ENCODE measurements around the gene ROR2. TPM values are rescaled to one million over a fixed set of nuclear protein-coding genes. Genes with fewer than 3 reads are reported as not detected.

ROR2 gene
- total and polyA plus RNA-seq, 2 of the 13 experiments (the other 11 are each of a cell fraction or from before 2014, with no cell fraction given), result not detected

DNA sequence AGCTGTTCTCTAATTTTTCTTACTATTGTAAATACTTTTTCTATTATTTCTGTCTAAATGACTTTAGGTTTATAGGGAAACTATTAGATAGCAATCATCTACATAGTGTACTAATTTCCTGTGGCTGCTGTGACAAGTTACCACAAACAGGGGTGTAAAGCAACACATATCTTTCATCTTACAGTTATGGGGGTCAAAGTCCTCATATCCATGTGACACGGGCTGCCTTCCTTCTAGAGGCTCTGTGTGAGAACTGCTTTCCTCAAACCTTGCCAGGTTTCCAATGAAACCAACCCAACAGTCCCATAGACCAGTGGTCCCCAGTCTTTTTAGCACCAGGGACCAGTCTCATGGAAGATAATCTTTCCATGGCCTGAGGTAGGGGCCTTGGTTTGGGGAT, 189.1 kb downstream of the ROR2 start:
- no TSS peak for BruUV-seq (replicated peaks)
- CTCF ChIA-PET (ENCODE audit: low intra/inter-chr PET ratio, low total read pairs), result no interaction called here

DNA sequence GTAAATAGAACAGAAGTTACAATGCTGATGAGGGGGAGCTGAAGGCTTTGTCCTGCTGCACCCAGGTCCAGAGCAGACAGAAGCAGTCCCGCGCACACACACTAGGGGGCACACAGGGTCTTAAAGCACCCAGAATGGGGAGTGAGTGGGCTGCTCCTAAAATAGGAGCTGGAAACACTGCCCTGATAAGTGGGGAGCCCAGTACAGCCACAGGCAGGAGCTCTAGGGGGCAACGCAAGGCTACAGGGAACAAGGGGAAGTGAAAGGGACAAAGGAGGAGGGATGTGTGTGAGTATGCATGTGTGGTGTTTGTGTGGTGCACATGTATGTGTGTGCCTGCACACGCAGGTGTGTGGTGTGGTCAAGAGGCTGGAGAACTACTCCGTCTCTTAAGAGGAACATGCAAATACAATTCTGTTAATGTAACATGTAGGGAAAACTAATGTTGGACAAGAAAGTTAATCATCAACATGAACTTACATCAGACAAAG, 191.5 kb downstream of the ROR2 start:
- Histone ChIP-seq H3K27me3 (ENCODE audit: control insufficient read depth in 1 of 2, insufficient read depth in 2 of 2, low read length in 2 of 2) (peaks cover 0 to 4% of the 10 kb centered on the region in 2 experiments; a peak in 1 of 5 replicates), H3K4me3 (replicated peaks in 1 of 3; ENCODE audit: insufficient read depth in 1 of 3, low read depth in 2 of 3, low read length in 3 of 3) (no peak overlapping the region), H3K9ac (ENCODE audit: insufficient read depth, low read depth, low read length) (no peak overlapping the region), H3K36me3 (replicated peaks in 1 of 2; ENCODE audit: control insufficient read depth in 1 of 2, insufficient read depth in 2 of 2, low read length in 2 of 2) (no peaks in the 10 kb centered on the region), H3K4me2 (ENCODE audit: low read depth, low read length) (no peak overlapping the region), H4K20me1 (ENCODE audit: insufficient read depth, low read length) (no peaks in the 10 kb centered on the region), H3K79me2 (ENCODE audit: insufficient read depth, low read length) (no peaks in the 10 kb centered on the region), H3K27ac (ENCODE audit: extremely low read length, insufficient read depth, low read length) (no peak overlapping the region), H3K9me3 (ENCODE audit: low read length) (peaks cover 10% of the 10 kb centered on the region; the same call in 1 of the 2 replicates), H2AFZ (ENCODE audit: low read length) (no peak overlapping the region), H3K4me1 (ENCODE audit: insufficient read depth, low read length) (peaks cover 5% of the 10 kb centered on the region; the same call in 1 of the 2 replicates)
- ChIA-PET POLR2A (no interaction called here), CTCF (ENCODE audit: low intra/inter-chr PET ratio, low total read pairs) (no interaction called here)
- intact Hi-C loops (cut with micrococcal nuclease; ENCODE audit: unreplicated experiment), result no loop called here
- FAIRE-seq, result no peak
- BruUV-seq (replicated peaks), result no TSS peak
- peak; percentile 25 for DNase-seq (ENCODE audit: low spot score)
- in situ Hi-C loops (cut with HindIII; ENCODE audit: extremely low pct_ligation_motif_present, low pct_unique_long_range_greater_than_20kb), result no loop called here
- peak; percentile 46 for TF ChIP-seq STAG1 (CRISPR knock-in tag; IDR thresholded peaks at IDR 0.05)
- TF ChIP-seq ZNF234 (CRISPR knock-in tag; conservative IDR thresholded peaks at IDR 0.05), result no peak
- TF ChIP-seq, protein P1, sequence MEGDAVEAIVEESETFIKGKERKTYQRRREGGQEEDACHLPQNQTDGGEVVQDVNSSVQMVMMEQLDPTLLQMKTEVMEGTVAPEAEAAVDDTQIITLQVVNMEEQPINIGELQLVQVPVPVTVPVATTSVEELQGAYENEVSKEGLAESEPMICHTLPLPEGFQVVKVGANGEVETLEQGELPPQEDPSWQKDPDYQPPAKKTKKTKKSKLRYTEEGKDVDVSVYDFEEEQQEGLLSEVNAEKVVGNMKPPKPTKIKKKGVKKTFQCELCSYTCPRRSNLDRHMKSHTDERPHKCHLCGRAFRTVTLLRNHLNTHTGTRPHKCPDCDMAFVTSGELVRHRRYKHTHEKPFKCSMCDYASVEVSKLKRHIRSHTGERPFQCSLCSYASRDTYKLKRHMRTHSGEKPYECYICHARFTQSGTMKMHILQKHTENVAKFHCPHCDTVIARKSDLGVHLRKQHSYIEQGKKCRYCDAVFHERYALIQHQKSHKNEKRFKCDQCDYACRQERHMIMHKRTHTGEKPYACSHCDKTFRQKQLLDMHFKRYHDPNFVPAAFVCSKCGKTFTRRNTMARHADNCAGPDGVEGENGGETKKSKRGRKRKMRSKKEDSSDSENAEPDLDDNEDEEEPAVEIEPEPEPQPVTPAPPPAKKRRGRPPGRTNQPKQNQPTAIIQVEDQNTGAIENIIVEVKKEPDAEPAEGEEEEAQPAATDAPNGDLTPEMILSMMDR (CRISPR knock-in tag; IDR thresholded peaks at IDR 0.05), result peak; percentile 57
- peak; percentile 83 for ATAC-seq
- WGBS (ENCODE audit: low lambda C conversion rate), result 2% methylated on average over 5 of the region's 5 CpGs

More for the DNA sequence above, 189.1 kb downstream of the ROR2 start:
- intact Hi-C loops (cut with micrococcal nuclease; ENCODE audit: unreplicated experiment) (no loop called here), in situ Hi-C loops (cut with HindIII; ENCODE audit: extremely low pct_ligation_motif_present, low pct_unique_long_range_greater_than_20kb) (no loop called here)
- Histone ChIP-seq H3K9me3 (ENCODE audit: low read length) (peaks cover 21% of the 10 kb centered on the region; the same call in 1 of the 2 replicates), H3K79me2 (ENCODE audit: insufficient read depth, low read length) (no peaks in the 10 kb centered on the region), H3K9ac (ENCODE audit: insufficient read depth, low read depth, low read length) (no peak overlapping the region), H2AFZ (ENCODE audit: low read length) (no peak overlapping the region), H3K27ac (ENCODE audit: extremely low read length, insufficient read depth, low read length) (no peak overlapping the region), H3K4me2 (ENCODE audit: low read depth, low read length) (no peak overlapping the region), H3K36me3 (replicated peaks in 1 of 2; ENCODE audit: control insufficient read depth in 1 of 2, insufficient read depth in 2 of 2, low read length in 2 of 2) (no peaks in the 10 kb centered on the region), H4K20me1 (ENCODE audit: insufficient read depth, low read length) (no peaks in the 10 kb centered on the region), H3K4me3 (replicated peaks in 1 of 3; ENCODE audit: insufficient read depth in 1 of 3, low read depth in 2 of 3, low read length in 3 of 3) (no peak overlapping the region), H3K4me1 (ENCODE audit: insufficient read depth, low read length) (peaks cover 5% of the 10 kb centered on the region; the same call in 1 of the 2 replicates), H3K27me3 (ENCODE audit: control insufficient read depth in 1 of 2, insufficient read depth in 2 of 2, low read length in 2 of 2) (peaks cover 0 to 4% of the 10 kb centered on the region in 2 experiments; a peak in 2 of 5 replicates)
- no peak for DNase-seq (ENCODE audit: low spot score)
- POLR2A ChIA-PET, result no interaction called here
- ATAC-seq, result no peak
- 8% methylated on average over 1 of the region's 1 CpG for WGBS (ENCODE audit: low lambda C conversion rate)
- TF ChIP-seq DR1 (CRISPR knock-in tag; IDR thresholded peaks at IDR 0.05) (no peak), RAD51 (IDR thresholded peaks at IDR 0.05; ENCODE audit: borderline replicate concordance) (no peak), ZNF674 (CRISPR knock-in tag; IDR thresholded peaks at IDR 0.05; ENCODE audit: low read depth) (no peak), GLI4 (CRISPR knock-in tag; IDR thresholded peaks at IDR 0.05; ENCODE audit: borderline replicate concordance) (no peak), TSC22D2 (CRISPR knock-in tag; IDR thresholded peaks at IDR 0.05; ENCODE audit: borderline replicate concordance) (no peak), ZNF616 (CRISPR knock-in tag; IDR thresholded peaks at IDR 0.05; ENCODE audit: low read depth) (no peak), ZNF577 (CRISPR knock-in tag; IDR thresholded peaks at IDR 0.05; ENCODE audit: borderline replicate concordance, low read depth) (no peak), ZNF776 (CRISPR knock-in tag; IDR thresholded peaks at IDR 0.05) (no peak), CBX2 (IDR thresholded peaks at IDR 0.05; ENCODE audit: low read depth, low read length) (no peak), CBX2 (CRISPR knock-in tag; IDR thresholded peaks at IDR 0.05; ENCODE audit: low read depth) (no peak)
- TF ChIP-seq, protein P2, sequence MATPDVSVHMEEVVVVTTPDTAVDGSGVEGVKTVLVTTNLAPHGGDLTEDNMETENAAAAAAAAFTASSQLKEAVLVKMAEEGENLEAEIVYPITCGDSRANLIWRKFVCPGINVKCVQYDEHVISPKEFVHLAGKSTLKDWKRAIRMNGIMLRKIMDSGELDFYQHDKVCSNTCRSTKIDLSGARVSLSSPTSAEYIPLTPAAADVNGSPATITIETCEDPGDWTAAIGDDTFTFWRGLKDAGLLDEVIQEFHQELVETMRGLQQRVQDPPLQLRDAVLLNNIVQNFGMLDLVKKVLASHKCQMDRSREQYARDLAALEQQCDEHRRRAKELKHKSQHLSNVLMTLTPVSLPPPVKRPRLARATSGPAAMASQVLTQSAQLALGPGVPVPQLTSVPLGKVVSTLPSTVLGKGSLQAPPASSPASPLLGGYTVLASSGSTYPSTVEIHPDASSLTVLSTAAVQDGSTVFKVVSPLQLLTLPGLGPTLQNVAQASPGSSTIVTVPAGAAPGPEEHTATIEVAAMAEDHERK (CRISPR knock-in tag; IDR thresholded peaks at IDR 0.05; ENCODE audit: low read depth), result no peak
- FAIRE-seq, result no peak
